Gastrocnemius medialis (tissue), 4 donors: ENCODE measurements around the gene WNT9B. TPM values are rescaled to one million over a fixed set of nuclear protein-coding genes. Genes with fewer than 3 reads are reported as not detected.

ENCODE experiments used
- ATAC-seq, 2 donors: fragments of 150-250 bp; one replicate each; pipeline ENCODE4 v1.9.1; 2016
- DNase-seq, 2 donors: peaks; one replicate each; pipeline ENCODE4 v3.0.0-alpha.2; 2019
- H3K27ac ChIP-seq, 4 donors: fragments of 200-600 bp; sonication (generic); 1 replicate in 1 of 4; 2 replicates in 3 of 4; pipeline ENCODE4 v1.5.1; 2016 to 2018; ENCODE audit warnings: mild to moderate bottlenecking in 2 of 4, moderate library complexity in 1 of 4
- H3K27me3 ChIP-seq, 3 donors: fragments of 200-600 bp; sonication (generic) in 2 of 3; 1 replicate in 1 of 3; 2 replicates in 2 of 3; pipeline versions ENCODE4 v1.5.1 to v1.6.0; 2016 to 2019; ENCODE audit warnings: mild to moderate bottlenecking in 1 of 3, moderate library complexity in 1 of 3
- H3K36me3 ChIP-seq, 2 donors: fragments of 200-600 bp; sonication (generic) in 1 of 2; one replicate each; pipeline ENCODE4 v1.5.1; 2017 to 2018
- H3K4me1 ChIP-seq, 2 donors: fragments of 200-600 bp; sonication (generic) in 1 of 2; one replicate each; pipeline ENCODE4 v1.5.1; 2016 to 2017; ENCODE audit warnings: mild to moderate bottlenecking in 2 of 2
- H3K4me3 ChIP-seq, 4 donors: fragments of 200-600 bp; sonication (generic) in 3 of 4; 1 replicate in 1 of 4; 2 replicates in 3 of 4; pipeline ENCODE4 v1.5.1; 2016 to 2019; ENCODE audit warnings: mild to moderate bottlenecking in 2 of 4
- H3K9me3 ChIP-seq, 3 donors: fragments of 200-600 bp; sonication (generic) in 2 of 3; 1 replicate in 1 of 3; 2 replicates in 2 of 3; pipeline ENCODE4 v1.5.1; 2016 to 2019
- POLR2A ChIP-seq, 2 donors: fragments of 450-650 bp; IDR thresholded peaks; one replicate each; pipeline ENCODE4 v1.6.1; 2017; ENCODE audit warnings: antibody characterized with exemption in 2 of 2, mild to moderate bottlenecking in 2 of 2, moderate library complexity in 2 of 2
- in situ Hi-C, 4 donors: fragments of 200-750 bp; cut with MboI; loops; one replicate each; pipeline versions ENCODE4 v1.15.0 to v1.8.0; 2017; ENCODE audit warnings: low sequenced_read_pairs in 4 of 4
- intact Hi-C: fragments of 100-400 bp; cut with DNase I; formaldehyde crosslinking; loops from one replicate; pipeline ENCODE4 v1.15.1; 2023; ENCODE audit warnings: low total_unique reads
- total RNA-seq, 4 donors: library from RNA; depleted of rRNA; stranded (reverse); fragments of >200 nt; gene quantifications; one replicate each; pipeline versions ENCODE4 v1.1.0 to v1.2.3, GENCODE V29; 2016
- TF ChIP-seq, protein P1 (sequence below), 5 experiments: fragments of 450-650 bp in 3 of 5; fragments of 200-600 bp in 2 of 5; sonication (generic) in 2 of 5; IDR thresholded peaks in 4 of 5; conservative IDR thresholded peaks in 1 of 5; 1 replicate in 4 of 5; 2 replicates in 1 of 5; pipeline ENCODE4 v1.5.1; 2016 to 2019; ENCODE audit warnings: antibody characterized with exemption in 5 of 5, mild to moderate bottlenecking in 3 of 5, moderate library complexity in 3 of 5

Gene WNT9B
- total RNA-seq, 4 donors from 2014 or later = 0.40 TPM; not detected in 3

DNA sequence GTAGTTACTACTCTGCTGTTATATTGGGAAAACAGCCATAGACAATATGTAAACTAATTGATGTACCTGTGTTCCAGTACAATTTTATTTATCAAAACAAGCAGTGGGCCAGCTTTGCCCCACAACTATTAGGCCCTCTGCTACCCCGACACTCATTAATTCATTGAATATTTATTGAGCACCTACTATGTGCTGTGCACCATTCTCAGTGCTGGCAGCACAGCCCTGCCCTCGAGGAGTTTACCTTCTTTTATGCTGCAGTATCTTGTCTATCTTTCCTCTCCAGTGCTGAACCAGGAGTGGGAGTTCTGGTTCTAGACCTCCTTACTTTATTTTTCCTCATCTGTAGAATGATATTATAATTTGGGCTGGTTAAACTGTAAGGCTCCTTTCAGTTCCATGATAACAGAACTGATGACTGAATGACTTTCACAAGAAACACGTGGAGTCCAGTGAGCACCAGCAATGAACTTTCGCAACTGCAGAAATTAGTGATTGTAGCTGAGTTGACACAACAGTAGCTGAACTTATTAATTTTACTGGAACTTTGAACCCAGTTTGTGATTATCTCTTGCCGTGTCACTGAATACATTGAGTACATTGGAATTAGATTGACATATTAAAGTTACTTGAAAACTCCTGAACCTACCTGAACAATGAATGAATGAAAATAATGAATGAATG, 73.9 kb downstream of the WNT9B start:
- DNase-seq = no peak
- H3K27ac ChIP-seq = no peak overlapping the region
- in situ Hi-C loops = loop anchor here in 1 of 4 donors (25.0 kb wide), 1 partner anchor 212 kb away; no protein-coding TSS in a partner anchor
- no peak overlapping the region for H3K4me3 ChIP-seq
- H3K27me3 ChIP-seq = no peaks in the 10 kb centered on the region
- peaks cover 28 to 39% of the 10 kb centered on the region in 2 donors for H3K4me1 ChIP-seq
- H3K36me3 ChIP-seq = peaks cover 0 to 4% of the 10 kb centered on the region in 2 donors
- ATAC-seq = no peak
- intact Hi-C loops = no loop called here
- TF ChIP-seq POLR2A (IDR thresholded peaks at IDR 0.05) = no peak
- TF ChIP-seq, protein P1, sequence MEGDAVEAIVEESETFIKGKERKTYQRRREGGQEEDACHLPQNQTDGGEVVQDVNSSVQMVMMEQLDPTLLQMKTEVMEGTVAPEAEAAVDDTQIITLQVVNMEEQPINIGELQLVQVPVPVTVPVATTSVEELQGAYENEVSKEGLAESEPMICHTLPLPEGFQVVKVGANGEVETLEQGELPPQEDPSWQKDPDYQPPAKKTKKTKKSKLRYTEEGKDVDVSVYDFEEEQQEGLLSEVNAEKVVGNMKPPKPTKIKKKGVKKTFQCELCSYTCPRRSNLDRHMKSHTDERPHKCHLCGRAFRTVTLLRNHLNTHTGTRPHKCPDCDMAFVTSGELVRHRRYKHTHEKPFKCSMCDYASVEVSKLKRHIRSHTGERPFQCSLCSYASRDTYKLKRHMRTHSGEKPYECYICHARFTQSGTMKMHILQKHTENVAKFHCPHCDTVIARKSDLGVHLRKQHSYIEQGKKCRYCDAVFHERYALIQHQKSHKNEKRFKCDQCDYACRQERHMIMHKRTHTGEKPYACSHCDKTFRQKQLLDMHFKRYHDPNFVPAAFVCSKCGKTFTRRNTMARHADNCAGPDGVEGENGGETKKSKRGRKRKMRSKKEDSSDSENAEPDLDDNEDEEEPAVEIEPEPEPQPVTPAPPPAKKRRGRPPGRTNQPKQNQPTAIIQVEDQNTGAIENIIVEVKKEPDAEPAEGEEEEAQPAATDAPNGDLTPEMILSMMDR (IDR thresholded peaks at IDR 0.05 in 4 of 5, conservative IDR thresholded peaks at IDR 0.05 in 1 of 5) = no peak
- no peaks in the 10 kb centered on the region for H3K9me3 ChIP-seq

DNA sequence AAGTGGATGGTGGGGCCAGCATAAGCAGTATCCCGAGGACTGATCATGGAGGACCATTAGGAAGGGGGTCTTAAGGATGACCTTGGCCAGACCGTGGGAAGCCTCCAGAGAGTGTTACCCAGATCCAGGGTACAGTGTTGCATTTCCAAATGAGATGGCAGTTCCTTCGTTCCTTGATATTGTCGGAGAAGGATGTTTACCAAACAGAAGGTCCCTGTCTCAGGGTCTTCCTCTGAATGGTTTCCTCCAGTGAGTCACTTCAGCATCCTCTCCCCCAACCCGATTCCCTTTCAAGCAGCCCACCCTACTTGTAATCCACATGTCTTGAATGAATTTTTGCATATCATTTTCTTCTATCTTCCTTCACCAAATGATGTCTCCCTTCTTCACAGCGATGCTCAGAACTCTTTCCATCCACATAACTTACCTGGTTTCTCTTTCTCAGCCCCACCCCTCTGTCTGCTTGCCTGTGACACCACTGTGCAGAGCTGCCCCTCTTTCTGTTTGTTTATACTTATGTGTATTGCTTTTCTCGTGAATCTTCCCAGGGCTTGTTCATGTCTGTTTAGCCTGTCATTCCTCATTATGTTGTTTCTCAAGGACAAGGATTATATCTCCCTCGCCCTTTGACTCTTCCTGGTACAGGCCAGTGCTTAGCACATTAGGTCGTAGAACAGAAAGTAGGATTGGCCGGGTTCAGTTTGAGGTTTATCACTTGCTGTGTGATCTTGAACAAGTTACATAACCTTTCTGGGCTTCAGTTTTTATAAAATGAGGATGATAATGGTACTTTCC, 77.3 kb downstream of the WNT9B start:
- H3K27me3 ChIP-seq = no peaks in the 10 kb centered on the region
- no peaks in the 10 kb centered on the region for H3K9me3 ChIP-seq
- H3K27ac ChIP-seq = no peak overlapping the region
- no peak for DNase-seq
- H3K36me3 ChIP-seq = peaks cover 1 to 37% of the 10 kb centered on the region in 2 donors
- H3K4me3 ChIP-seq = no peak overlapping the region
- TF ChIP-seq POLR2A (IDR thresholded peaks at IDR 0.05) = no peak
- TF ChIP-seq, protein P1 (IDR thresholded peaks at IDR 0.05 in 4 of 5, conservative IDR thresholded peaks at IDR 0.05 in 1 of 5) = no peak
- peaks cover 25 to 38% of the 10 kb centered on the region in 2 donors for H3K4me1 ChIP-seq
- in situ Hi-C loops (loop anchor here in 1 of 4 donors (25.0 kb wide), 1 partner anchor 209 kb away; no protein-coding TSS in a partner anchor), intact Hi-C loops (no loop called here)
- no peak for ATAC-seq

DNA sequence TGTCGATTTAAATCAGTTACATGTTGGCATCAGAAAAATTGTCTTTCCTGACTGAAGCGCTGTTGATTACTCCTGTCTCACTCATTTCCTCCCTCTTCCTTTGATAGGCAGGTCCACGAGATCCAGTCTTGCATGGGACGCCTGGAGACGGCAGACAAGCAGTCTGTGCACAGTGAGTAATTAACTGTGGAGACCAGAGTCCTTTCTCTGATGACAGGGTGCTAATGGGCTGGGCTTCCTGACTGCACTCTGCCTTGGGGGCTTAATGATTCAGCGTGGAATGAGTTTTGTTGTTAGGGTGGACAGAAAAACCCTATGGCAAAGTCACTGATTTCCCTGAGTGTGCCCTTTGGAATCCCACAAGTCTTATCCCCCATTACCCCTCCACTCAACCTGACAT, 78.0 kb downstream of the WNT9B start:
- Histone ChIP-seq H3K4me1 (peaks cover 17 to 30% of the 10 kb centered on the region in 2 donors), H3K27ac (no peak overlapping the region), H3K4me3 (no peak overlapping the region), H3K27me3 (no peaks in the 10 kb centered on the region), H3K9me3 (no peaks in the 10 kb centered on the region), H3K36me3 (peaks cover 2 to 45% of the 10 kb centered on the region in 2 donors)
- intact Hi-C loops (no loop called here), in situ Hi-C loops (loop anchor here in 1 of 4 donors (25.0 kb wide), 1 partner anchor 208 kb away; no protein-coding TSS in a partner anchor)
- no peak for ATAC-seq
- no peak for TF ChIP-seq POLR2A (IDR thresholded peaks at IDR 0.05)
- TF ChIP-seq, protein P1 (IDR thresholded peaks at IDR 0.05 in 4 of 5, conservative IDR thresholded peaks at IDR 0.05 in 1 of 5) = no peak
- DNase-seq = no peak

GRCh38 chr17:46930051-46930450, 78.7 kb downstream of the WNT9B start:
- in situ Hi-C loops = loop anchor here in 1 of 4 donors (25.0 kb wide), 1 partner anchor 207 kb away; no protein-coding TSS in a partner anchor
- H3K9me3 ChIP-seq = no peaks in the 10 kb centered on the region

More at GRCh38 chr17:46930051-46930450, 78.7 kb downstream of the WNT9B start:
- Histone ChIP-seq H3K27me3 (no peaks in the 10 kb centered on the region), H3K36me3 (peaks cover 2 to 51% of the 10 kb centered on the region in 2 donors), H3K27ac (no peak overlapping the region), H3K4me1 (peaks cover 12 to 24% of the 10 kb centered on the region in 2 donors), H3K4me3 (no peak overlapping the region)
- DNase-seq (no peak), ATAC-seq (no peak)
- intact Hi-C loops = no loop called here
- no peak for TF ChIP-seq POLR2A (IDR thresholded peaks at IDR 0.05)
- TF ChIP-seq, protein P1 (IDR thresholded peaks at IDR 0.05 in 4 of 5, conservative IDR thresholded peaks at IDR 0.05 in 1 of 5) = no peak
